Transverse colon (tissue), 4 donors: Measurements from ENCODE around the gene KRT38. TPM values are rescaled to one million over a fixed set of nuclear protein-coding genes. Genes with fewer than 3 reads are reported as not detected.
"Not testable (repeated sequence)": the region's sequence is repeated elsewhere in the genome, so short reads cannot be mapped to it uniquely, and the experiment has no call there.

Source experiments
- DNase-seq: peaks from one replicate; pipeline ENCODE4 v3.0.0-alpha.2; 2019
- H3K27ac ChIP-seq, 4 donors: fragments of 200-600 bp; sonication (generic); 2 replicates each; pipeline ENCODE4 v1.5.1; 2016 to 2018; ENCODE audit warnings: inconsistent platforms in 4 of 4
- H3K27me3 ChIP-seq: fragments of 200-600 bp; sonication (generic); 2 replicates; pipeline ENCODE4 v1.5.1; 2017; ENCODE audit warnings: inconsistent platforms
- H3K36me3 ChIP-seq, 4 donors: fragments of 200-600 bp; sonication (generic); 2 replicates each; pipeline ENCODE4 v1.5.1; 2017 to 2019; ENCODE audit warnings: inconsistent platforms in 4 of 4
- H3K4me1 ChIP-seq, 4 donors: fragments of 200-600 bp; sonication (generic); 2 replicates each; pipeline ENCODE4 v1.5.1; 2017 to 2020; ENCODE audit warnings: inconsistent platforms in 4 of 4
- H3K4me3 ChIP-seq, 4 donors: fragments of 200-600 bp; sonication (generic); 1 replicate in 1 of 4; 2 replicates in 3 of 4; pipeline versions ENCODE4 v1.5.1 to v1.6.1; 2017 to 2019; ENCODE audit warnings: inconsistent platforms in 4 of 4
- H3K9me3 ChIP-seq, 2 donors: fragments of 200-600 bp; sonication (generic); 2 replicates each; pipeline ENCODE4 v1.5.1; 2017 to 2019; ENCODE audit warnings: inconsistent platforms in 2 of 2
- CTCF ChIP-seq, 5 experiments: fragments of 200-600 bp in 3 of 5; fragments of 450-650 bp in 2 of 5; sonication (generic) in 3 of 5; IDR thresholded peaks; 1 replicate in 2 of 5; 2 replicates in 3 of 5; pipeline ENCODE4 v1.5.1; 2016 to 2017; ENCODE audit warnings: antibody characterized with exemption in 5 of 5, inconsistent platforms in 3 of 5, mild to moderate bottlenecking in 2 of 5, moderate library complexity in 1 of 5
- EP300 ChIP-seq: sonication (generic); formaldehyde crosslinking; IDR thresholded peaks from one replicate; pipeline ENCODE4 v1.6.1; 2017; ENCODE audit warnings: antibody characterized with exemption, low read depth
- POLR2A ChIP-seq: fragments of 450-650 bp; IDR thresholded peaks from one replicate; pipeline ENCODE4 v1.6.1; 2016; ENCODE audit warnings: antibody characterized with exemption, mild to moderate bottlenecking, moderate library complexity
- POLR2AphosphoS5 ChIP-seq, 3 donors: sonication (generic); formaldehyde crosslinking; IDR thresholded peaks; one replicate each; pipeline ENCODE4 v1.6.1; 2016; ENCODE audit warnings: antibody characterized with exemption in 3 of 3
- WGBS, 2 donors: methylation state at CpG; one replicate each; pipeline ENCODE4 v1.1.5; 2018; ENCODE audit warnings: low coverage in 1 of 2; 5-methylcytosine and 5-hydroxymethylcytosine counted together
- in situ Hi-C, 4 donors: fragments of 200-750 bp; cut with MboI; loops; one replicate each; pipeline versions ENCODE4 v1.15.0 to v1.15.1; 2017; ENCODE audit warnings: low sequenced_read_pairs in 3 of 4, low pct_ligation_motif_present in 1 of 4, low pct_unique_long_range_greater_than_20kb in 1 of 4
- intact Hi-C: fragments of 100-400 bp; cut with DNase I; formaldehyde crosslinking; loops from one replicate; pipeline ENCODE4 v1.15.1; 2023; ENCODE audit warnings: low total_unique reads
- total RNA-seq, 4 donors: library from RNA; depleted of rRNA; stranded (reverse); fragments of >200 nt; gene quantifications; one replicate each; pipeline ENCODE4 v1.1.0, GENCODE V29; 2016

Gene KRT38
- total RNA-seq, 4 donors from 2014 or later: not detected

- 91% methylated on average over 13 of the region's 13 CpGs; no CpG with 5 or more reads in 1 of the 2 donors for WGBS, 2 donors
- in situ Hi-C loops: no loop called here
- Histone ChIP-seq H3K4me1 (no peaks in the 10 kb centered on the region), H3K27me3 (no peaks in the 10 kb centered on the region), H3K9me3 (no peaks in the 10 kb centered on the region), H3K27ac (no peak within 1 kb of the TSS), H3K36me3 (no peaks in the 10 kb centered on the region), H3K4me3 (no peak within 1 kb of the TSS)
- intact Hi-C loops: no loop called here
- TF ChIP-seq POLR2AphosphoS5 (IDR thresholded peaks at IDR 0.05): no peak
- no peak for TF ChIP-seq CTCF (IDR thresholded peaks at IDR 0.05)
- TF ChIP-seq POLR2A: no peak
- no peak for TF ChIP-seq EP300
- no peak for DNase-seq
Measured at GRCh38 chr17:41424111-41424635, 16.6 kb downstream of the KRT38 start, which contains the start of gene KRT37. Gene KRT37, minus strand, starts transcription at chr17:41424585. Its CDS starts 62 bp downstream, at chr17:41424523.

- H3K27ac ChIP-seq, in situ Hi-C loops: not testable (repeated sequence)
- 88% methylated on average over 11 of the region's 11 CpGs; no CpG with 5 or more reads in 1 of the 2 donors for WGBS, 2 donors
Measured at GRCh38 chr17:41422586-41422985, 18.2 kb downstream of the KRT38 start.

GRCh38 chr17:41421617-41422016, 19.2 kb downstream of the KRT38 start:
- in situ Hi-C loops: no loop called here
- DNase-seq: no peak
- Histone ChIP-seq H3K4me1 (no peaks in the 10 kb centered on the region), H3K9me3 (no peaks in the 10 kb centered on the region), H3K27ac (no peak overlapping the region), H3K4me3 (no peak overlapping the region), H3K27me3 (no peaks in the 10 kb centered on the region), H3K36me3 (no peaks in the 10 kb centered on the region)
- WGBS, 2 donors: 60 to 71% methylated on average over 1 to 4 of the region's 4 CpGs
- intact Hi-C loops: no loop called here
- TF ChIP-seq CTCF (IDR thresholded peaks at IDR 0.05): no peak
- TF ChIP-seq EP300: no peak
- TF ChIP-seq POLR2AphosphoS5 (IDR thresholded peaks at IDR 0.05): peak in 1 of 3 donors; percentile 29
- no peak for TF ChIP-seq POLR2A

More at GRCh38 chr17:41422586-41422985, 18.2 kb downstream of the KRT38 start:
- H3K36me3 ChIP-seq, intact Hi-C loops, H3K27me3 ChIP-seq, H3K4me1 ChIP-seq, DNase-seq, H3K4me3 ChIP-seq, H3K9me3 ChIP-seq: not testable (repeated sequence)

GRCh38 chr17:41421116-41421515, 19.7 kb downstream of the KRT38 start:
- DNase-seq: no peak

More at GRCh38 chr17:41421116-41421515, 19.7 kb downstream of the KRT38 start:
- Histone ChIP-seq H3K4me3 (no peak overlapping the region), H3K4me1 (no peaks in the 10 kb centered on the region), H3K27ac (no peak overlapping the region), H3K9me3 (no peaks in the 10 kb centered on the region), H3K27me3 (no peaks in the 10 kb centered on the region), H3K36me3 (no peaks in the 10 kb centered on the region)
- no peak for TF ChIP-seq POLR2AphosphoS5 (IDR thresholded peaks at IDR 0.05)
- TF ChIP-seq CTCF (IDR thresholded peaks at IDR 0.05): no peak
- TF ChIP-seq EP300: no peak
- no peak for TF ChIP-seq POLR2A
- intact Hi-C loops (no loop called here), in situ Hi-C loops (no loop called here)
- WGBS, 2 donors: 73% methylated on average over 9 of the region's 9 CpGs; no CpG with 5 or more reads in 1 of the 2 donors
